Activated T-helper 1 cell treated with Interleukin-2 at 50 U/mL for 16 hours (primary cell): ENCODE data around the gene ADAM29.
"Not testable (repeated sequence)": the region's sequence is repeated elsewhere in the genome, so short reads cannot be mapped to it uniquely, and the experiment has no call there.

ENCODE experiments used
- DNase-seq: peaks from one replicate; pipeline ENCODE4 v3.0.0-alpha.2; 2020; ENCODE audit warnings: low read depth

The ADAM29 gene

DNA sequence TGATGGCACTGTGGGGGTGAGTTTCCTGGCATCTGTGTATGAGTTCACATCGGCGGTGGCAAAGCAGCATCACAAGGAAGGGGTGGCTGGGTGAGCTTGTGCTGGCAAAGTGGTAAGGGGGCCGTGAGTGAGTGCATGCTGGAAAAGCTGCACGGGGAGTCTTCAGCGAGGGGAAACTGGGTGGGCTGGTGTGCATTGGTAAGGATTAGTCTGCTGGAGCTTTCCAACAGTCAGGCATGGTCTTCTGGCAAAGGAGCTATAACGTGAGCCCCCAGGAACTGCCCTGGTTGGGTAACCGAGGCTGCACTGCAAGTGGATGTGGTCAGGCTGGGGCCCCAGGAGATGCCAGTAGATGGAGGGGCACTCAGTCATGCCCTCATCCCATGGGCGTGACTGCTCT is 30.7 kb downstream of the ADAM29 start:
- no peak for DNase-seq

DNA sequence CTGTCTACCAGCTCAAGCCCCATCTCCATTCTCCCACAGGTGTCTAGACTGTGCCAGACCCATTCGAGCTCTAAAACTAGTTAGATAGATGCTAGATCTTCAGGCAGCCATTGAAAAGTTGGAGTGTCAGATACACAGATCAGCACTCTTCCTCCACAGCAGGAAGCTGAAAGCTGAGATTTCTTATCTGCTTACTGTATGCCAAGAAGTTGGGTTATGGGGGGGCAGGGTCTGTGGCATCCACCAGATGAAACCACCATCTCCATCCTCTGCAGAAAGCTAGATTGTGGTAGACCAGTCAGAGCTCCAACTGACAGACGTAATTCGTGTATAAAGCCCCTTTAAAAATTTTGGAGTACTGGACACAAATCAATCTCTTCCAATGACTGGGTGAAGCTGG is 54.8 kb downstream of the ADAM29 start:
- DNase-seq: no peak

DNA sequence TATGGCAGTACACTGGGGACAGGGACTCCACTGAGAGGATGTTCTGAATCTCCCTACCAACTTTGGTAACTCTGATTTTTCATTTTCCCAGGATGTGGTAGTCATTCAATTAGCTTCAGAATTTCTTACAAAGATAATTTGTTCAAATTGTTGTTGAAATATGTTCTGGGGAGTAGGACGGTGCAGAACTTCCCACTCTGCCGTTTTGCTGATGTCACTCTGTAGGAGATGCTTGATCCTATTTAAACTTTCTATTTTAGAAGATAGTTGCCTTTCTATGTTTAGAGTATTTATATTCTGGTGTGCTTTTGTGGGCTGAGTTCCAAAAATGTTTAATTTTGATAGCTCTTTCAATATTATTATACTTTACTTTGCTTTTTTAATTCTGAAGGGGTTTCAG is 55.2 kb downstream of the ADAM29 start:
- no peak for DNase-seq

DNA sequence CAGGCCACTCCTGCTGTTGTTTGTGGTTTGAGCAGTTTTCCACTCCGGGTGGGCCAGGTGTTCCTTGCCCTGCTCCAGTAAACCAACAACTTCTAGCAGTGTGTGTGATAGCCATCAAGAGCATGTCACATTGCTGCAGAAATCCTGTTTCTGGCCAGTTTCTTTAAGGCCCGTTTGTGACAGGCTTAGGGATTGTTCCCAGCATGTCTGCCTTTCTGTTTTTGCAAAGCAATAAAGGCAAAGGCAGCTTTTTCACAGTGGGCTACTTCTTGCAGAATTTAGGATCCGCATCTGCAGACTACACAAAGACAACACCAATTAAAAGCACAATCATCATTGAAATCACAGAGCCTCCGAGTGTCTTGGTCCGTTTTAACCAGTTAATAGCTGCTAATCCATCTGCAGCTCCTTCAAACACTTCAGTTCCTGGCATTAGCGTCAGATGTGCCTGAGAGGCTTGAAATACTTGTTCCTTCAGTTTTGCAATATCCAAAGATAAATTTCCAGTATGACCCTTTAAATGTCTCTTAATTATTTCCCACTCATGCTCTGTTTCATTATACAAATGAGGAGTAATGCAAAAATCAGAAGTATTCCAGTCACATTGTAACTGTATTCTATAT is 65.1 kb downstream of the ADAM29 start:
- DNase-seq: no peak

DNA sequence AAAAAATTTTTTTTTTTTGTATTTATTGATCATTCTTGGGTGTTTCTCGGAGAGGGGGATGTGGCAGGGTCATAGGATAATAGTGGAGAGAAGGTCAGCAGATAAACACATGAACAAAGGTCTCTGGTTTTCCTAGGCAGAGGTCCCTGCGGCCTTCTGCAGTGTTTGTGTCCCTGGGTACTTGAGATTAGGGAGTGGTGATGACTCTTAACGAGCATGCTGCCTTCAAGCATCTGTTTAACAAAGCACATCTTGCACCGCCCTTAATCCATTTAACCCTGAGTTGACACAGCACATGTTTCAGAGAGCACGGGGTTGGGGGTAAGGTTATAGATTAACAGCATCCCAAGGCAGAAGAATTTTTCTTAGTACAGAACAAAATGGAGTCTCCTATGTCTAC is 65.7 kb downstream of the ADAM29 start:
- DNase-seq: not testable (repeated sequence)

DNA sequence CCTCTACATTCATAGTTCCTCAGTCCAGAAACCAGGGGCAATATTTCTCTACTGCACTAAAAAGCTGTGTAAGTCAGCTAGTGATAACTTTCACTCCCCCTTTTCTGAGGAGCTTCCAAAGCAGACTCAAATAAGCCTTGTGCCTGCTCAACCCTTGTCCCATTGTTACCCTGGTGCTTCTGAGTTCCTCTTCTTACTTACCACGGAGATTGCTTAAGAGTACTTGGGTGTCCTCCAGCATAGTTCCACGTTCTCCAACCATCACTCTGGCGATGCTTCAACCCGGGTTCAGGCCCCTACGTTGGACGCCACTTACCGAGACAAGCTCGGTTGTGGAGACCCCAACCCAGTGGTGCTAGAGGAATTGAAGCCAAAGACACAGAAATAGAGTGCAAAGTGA is 71.6 kb downstream of the ADAM29 start:
- no peak for DNase-seq

DNA sequence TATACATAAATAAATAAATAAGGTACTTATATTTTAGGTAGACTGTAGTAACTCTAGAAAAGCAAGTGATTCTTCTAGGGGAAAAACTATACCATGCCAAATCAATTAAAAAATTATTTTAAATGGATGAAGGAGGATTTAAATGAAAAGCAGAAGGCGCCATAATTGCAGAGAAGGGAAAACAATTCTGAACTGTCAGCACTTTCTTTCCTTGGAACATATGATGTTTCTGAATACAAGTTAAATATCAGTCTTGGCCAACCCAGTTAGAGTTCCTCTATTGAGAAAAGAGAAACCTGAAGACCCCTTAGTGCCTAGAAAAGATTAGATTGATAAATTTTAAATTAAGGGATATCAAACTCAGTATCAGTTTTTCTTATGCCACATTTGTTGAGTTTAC is 75.8 kb downstream of the ADAM29 start:
- no peak for DNase-seq

DNA sequence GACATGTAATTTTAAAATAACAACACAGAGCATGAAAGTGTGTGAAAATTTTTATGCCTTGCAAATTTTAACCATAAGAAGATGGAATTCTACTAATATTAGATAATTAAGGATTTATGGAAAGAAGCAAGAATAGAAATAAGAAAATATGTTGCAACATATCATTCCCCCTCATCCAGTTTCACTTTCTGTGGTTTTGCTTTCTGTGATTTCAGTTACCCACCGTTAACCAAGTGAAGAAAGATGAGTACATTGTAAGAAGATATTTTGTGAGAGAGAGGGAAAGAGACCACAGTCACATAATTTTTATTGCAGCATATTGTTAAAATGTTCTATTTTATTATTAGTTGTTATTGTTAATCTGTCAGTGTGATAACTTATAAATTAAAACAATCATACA is 77.9 kb downstream of the ADAM29 start:
- DNase-seq: no peak

DNA sequence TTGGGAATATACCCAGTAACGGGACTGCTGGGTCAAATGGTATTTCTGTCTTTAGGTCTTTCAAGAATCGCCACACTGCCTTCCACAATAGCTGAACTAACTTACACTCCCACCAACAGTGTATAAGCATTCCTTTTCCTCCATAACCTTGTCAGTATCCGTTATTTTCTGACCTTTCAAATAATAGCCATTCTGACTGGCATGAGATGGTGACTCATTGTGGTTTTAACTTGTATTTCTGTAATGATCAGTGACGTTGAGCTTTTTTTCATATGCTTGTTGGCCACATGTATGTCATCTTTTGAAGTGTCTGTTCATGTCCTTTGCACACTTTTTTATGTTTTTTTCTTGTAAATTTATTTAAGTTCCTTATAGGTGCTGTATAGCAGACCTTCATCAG is 81.2 kb downstream of the ADAM29 start:
- DNase-seq: no peak

DNA sequence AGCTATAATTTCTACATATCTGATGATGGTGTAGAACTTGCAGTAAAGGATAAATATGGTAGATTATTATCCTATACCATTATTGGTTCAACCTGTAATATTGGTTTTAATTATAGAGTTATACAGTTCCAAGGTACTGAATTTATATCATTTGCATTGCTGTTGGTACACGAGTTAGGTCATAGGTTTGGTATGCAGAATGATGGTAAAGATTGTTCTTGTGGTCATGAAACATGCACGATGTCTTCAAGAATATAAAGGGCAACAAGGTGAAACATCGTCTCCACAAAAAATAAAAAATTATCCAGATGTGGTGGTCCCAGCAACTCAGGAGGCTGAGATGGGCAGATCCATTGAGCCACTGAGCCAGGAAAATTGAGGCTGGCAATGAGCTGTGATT is 99.6 kb downstream of the ADAM29 start:
- no peak for DNase-seq

DNA sequence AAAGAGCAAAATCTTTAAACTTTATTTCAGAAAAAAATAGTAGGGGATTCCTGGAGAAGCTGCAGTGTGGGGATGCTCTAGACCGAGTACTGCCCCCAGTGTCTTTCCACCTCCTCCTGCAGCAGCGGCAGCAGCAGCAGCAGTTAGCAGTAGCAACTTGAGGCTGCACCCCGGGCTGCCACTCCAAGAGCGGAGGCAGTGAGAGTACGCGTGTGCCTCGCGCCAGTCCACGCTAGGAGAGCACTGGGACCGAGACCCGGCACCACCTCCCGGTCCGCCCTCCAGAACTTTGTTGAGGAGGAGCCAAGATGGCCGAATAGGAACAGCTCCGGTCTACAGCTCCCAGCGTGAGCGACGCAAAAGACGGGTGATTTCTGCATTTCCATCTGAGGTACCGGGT is 101.3 kb downstream of the ADAM29 start:
- not testable (repeated sequence) for DNase-seq
